Fibroblast of skin of right quadriceps (primary cell): ENCODE data around the gene SALL1.

Experiments used
- DNase-seq: peaks from one replicate; pipeline ENCODE4 v3.0.0-alpha.2; 2013

SALL1 gene

GRCh38 chr16:51155820-51156806 is 5.0 kb upstream of the SALL1 start:
- peak; percentile 48 for DNase-seq

DNA sequence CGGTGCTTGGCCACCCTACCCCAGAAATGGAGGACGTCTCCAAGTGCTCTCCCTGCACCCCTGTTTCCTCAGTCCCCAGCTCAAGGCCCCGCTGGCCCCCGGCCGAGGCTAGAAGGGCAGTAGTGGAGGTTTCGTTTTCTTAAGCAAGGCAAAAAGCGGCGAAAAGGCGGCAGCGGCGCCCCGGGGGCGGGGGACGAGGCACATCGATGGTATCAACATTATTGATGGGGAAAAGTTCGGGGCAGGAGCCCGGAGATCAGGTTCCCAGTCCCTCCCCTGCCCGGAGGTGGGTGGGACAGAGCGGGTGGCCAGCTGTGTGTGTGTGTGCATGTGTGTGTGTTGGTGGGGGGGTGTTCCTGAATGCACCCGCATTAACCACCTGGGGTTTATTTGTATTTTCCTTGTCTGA is 4.1 kb upstream of the SALL1 start:
- DNase-seq = peak; percentile 31

DNA sequence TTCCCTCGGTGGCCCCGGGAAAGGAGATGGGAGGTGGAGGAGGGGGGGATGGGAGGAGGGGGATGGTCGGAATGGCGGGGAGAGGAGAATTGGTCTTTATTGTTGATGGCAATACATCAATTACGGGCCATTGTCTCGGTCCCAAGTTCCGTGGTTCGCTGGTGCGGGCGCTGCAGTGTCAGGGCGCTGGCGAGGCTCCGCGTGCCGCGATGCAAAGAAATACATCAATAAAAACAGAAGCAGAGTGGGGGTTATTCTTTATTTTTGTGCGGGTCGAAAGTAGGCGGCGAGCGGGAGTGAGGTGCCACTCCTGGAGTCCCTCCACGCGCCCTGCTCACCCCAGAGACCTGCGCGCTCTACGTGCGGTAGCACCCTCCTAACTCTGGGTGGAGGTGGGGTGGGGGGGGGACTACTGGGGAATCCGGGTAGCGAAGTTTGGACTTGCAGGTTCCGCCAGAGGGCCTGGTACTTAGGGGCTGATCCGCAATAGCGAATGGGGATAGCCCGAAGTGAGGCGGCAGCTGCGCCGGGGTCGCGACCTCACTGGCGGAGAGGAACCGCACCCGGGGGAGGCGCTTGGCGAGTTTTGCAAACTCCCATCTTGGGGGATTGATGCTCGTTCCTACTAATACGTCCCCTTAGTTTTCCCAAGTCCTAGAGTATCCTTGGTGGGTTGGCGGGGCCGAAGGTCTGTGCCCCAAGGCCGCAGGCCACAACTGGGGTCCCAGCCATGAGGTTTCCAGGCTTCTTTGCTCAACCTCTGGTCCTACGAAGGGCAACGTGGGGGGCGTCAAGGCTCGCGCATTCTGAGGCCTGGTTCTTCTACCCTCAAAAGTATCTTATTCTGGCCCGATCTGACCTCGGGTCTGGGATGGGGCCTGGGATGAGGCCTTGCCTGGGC is 3.5 kb upstream of the SALL1 start:
- DNase-seq = no peak

- DNase-seq = no peak
Measured at GRCh38 chr16:51153577-51154031, 2.5 kb upstream of the SALL1 start.

- DNase-seq = peak; percentile 53
Measured at GRCh38 chr16:51152691-51153576, 1.9 kb upstream of the SALL1 start.

DNA sequence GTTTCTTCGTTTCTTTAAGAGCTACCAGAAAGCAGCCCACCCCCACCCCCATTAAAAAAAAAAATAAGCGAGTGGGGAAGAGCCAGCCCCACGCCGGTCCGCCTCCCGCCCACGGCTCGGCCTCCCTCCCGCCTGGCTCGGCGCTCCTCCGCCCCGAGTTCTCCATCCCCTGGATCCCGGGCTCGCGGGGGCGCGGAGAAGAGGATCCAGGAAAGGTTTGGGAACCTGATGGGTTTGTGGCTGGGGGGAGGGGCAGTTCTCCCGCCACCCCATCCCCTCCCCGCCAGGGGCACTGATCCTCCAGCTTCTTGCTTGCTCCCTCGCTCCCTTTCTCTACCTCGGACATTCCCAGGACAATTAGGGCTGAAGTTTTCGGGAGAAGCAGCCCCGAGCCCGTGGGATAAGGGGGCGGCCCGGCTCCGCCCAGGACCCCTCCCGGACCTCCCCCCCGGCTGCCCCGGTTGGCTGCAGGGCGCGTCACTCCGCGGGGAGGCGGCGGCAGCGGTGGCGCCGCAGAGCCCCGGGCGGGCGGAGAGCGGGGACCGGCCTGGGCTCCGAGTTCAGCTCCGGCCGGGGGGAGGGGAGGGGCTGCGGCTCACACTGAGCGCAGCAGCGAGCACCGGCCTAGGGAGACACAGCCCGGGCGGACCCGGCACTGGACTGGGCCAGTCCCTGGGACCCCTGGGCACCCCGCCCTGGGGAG is 1.0 kb upstream of the SALL1 start:
- peak; percentile 93 for DNase-seq

DNA sequence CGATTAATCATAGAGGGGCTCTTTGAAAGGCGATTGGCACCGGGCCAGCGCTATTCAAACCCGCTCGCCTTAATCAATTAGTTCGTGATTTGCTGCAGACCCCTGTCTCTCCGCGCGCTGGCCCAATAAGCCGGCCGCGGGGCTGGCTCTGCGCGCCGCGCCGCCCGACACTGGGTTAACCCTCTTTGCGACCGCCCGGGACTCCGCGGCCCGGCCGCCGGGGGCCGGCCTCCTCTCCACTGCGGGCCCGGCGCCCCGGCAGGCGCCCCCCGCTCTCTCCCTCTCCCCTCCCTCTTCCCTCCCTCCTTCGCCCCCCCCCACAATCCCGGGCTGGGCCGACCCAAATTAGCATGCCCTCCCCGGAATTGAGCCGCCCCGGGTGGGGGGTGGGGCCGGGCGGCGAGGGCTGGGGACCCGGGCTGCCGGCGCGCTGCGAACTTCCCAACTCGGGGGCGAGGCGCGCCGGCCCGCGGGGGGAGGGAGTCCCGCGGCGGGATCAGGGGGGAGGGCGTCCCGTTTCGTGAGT is 428 bp upstream of the SALL1 start:
- peak; percentile 88 for DNase-seq

DNA sequence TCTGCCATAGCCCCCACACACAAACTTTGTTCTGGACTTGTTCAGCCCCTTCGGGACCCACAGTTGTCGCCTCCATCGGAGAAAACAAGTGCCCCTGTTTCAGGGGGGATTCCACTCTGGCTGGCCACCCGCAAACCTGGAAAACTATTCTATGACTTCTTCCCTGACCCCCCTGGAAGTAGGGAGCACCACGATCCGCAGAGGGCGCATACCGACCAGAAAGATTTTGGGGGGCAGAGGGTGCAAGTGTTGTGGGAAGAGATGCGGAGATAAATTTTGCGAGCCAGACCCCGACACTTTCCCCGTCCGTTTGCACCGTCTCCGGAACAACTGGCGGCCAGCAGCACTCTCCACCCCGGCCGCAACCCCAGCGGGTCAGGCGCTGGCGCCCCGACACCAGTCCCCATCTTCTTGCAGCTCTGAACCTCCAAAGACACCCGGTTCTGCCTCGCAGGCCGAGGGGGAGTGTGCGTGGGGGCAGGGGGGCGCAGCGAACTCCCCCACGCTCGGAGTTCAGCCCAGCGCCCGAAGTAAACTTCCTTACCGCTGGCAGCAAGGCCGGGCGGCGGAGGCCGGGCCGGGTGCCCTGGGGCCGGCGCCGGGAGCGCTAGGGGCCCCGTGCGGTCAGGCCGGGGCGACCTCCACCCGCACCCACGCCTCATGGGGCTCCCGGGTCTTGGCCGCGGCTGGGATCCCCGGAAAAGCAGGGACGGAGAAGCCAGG is 744 bp downstream of the SALL1 start:
- no peak for DNase-seq

GRCh38 chr16:51149721-51150164 is 1.3 kb downstream of the SALL1 start:
- DNase-seq = no peak

- no peak for DNase-seq
Measured at GRCh38 chr16:51149251-51149661, 1.8 kb downstream of the SALL1 start.

- DNase-seq = no peak
Measured at GRCh38 chr16:51148678-51149228, 2.3 kb downstream of the SALL1 start.

DNA sequence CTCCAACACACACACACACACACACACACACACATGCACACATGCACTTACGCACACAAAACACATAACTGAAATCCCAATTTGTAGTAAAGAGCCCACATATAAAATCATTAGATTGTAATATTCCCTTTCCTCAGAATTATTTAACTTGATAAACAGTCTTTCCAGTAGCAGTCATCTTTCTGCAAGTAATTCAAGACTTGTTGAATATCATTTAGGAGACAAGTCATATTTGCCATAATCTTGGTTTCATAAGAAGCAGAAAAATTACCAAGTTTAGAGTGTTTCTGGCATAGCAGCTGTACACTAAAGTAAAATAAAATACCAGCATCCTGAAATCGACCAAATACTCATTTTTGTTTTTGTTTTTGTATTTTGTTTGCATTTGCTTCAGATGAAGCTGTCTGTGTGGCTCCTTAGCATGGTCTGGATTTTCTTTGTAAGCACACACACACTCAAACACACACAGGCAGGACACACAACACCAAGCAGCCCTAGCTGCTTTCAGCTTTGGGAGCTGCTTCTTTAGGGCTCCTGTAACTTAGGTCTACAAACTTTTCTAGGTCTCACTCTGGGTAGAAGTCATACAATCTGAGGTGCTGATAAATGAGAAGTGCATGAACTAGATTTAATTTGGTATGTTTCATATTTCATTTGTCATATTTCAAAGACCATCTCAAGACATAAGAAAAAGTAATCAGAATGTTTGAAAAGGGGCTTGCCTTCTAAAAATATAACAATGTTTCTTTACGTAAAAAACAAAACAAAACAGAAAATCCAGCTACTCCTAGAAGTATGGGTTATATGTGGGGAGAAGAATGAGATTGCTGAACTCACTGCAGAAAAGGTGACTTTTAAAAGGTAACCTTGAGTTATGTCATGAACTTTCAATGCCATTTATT is 3.0 kb downstream of the SALL1 start:
- DNase-seq = no peak

DNA sequence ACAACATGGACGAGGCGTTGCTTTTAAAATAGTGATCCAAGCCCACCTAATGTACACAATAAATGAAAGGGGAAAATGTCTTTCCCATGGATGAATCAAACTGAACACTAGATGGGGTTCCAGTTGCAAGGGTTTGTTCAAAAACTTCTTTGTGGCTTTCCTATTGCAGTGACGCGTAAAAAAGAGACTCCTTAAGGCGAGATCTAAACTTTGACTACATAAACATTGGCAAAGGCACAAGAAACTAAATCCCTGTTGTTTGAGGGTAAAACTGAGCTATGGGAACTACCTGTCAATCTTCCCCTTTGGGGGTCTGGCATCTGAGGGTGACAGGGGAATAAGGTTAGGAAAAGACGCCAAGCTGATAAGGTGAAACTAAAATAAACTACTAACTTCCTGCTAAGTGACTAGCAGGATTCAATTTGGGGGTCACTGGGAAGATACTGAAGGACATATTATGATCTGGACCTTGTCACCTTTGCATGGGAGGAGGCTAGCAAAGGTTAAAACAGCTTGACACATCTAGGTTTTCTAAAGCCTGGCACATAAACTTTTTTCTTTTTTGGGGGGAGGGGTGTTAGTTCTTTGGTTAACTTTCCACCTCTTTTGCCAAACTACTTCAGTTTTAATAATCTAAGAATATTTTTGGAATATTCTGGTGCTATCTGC is 4.7 kb downstream of the SALL1 start:
- DNase-seq = peak; percentile 63

- no peak for DNase-seq
Measured at GRCh38 chr16:51144203-51144602, 6.9 kb downstream of the SALL1 start.

- no peak for DNase-seq
Measured at GRCh38 chr16:51143196-51143977, 7.7 kb downstream of the SALL1 start.

DNA sequence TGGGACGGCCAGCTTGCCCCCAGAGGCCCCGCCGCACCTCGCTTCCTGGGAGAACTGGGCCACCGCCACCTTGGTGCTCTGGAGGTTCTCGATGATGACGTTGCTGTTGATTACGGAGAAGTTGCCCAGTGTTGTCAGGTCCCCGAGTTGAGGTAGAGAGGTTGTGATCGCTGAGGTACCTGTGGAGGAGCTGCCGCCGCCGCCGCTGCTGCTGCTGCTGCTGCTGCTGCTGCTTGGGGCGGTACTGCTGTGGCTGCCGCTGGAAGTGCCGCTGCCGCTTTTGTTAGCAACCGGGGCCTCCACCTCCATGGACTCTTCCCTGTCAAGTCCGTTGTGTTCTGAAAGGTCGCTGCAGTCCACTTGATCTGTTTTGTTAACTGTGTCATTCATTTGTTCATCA is 9.5 kb downstream of the SALL1 start:
- DNase-seq = no peak

DNA sequence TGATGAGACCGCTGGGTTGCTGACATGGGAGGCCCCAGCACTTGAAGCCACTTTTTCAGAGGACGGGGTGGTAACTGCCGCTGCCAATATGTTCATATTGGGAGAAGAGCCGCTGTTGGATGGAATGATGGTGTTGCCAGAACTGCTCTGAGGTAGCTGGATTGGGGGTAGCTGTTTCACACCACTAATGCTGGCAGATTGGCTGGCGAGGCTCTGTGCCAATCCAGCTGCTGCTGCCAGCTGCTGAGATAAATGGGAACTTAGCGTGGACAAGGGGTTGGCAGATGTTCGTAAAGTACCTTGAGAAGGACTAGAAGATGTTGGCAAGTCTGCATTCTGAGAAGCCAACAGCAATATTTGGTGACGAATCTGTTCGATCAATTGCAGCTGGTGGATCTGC is 10.0 kb downstream of the SALL1 start:
- DNase-seq = no peak

- no peak for DNase-seq
Measured at GRCh38 chr16:51140112-51140511, 11.0 kb downstream of the SALL1 start.
